Putamen (tissue), 1 donor: ENCODE data around the gene DMGDH.

Experiments
- DNase-seq: peaks from one replicate; pipeline ENCODE4 v3.0.0-alpha.2; 2016; ENCODE audit warnings: low spot score

Gene DMGDH

GRCh38 chr5:78974011-78974410 is 95.5 kb downstream of the DMGDH start:
- peak; percentile 83 for DNase-seq

GRCh38 chr5:78972654-78973428 is 96.6 kb downstream of the DMGDH start:
- DNase-seq, result peak; percentile 33

GRCh38 chr5:78971998-78972397 is 97.5 kb downstream of the DMGDH start:
- DNase-seq, result no peak

- no peak for DNase-seq
Observed at GRCh38 chr5:78968781-78969180, 100.7 kb downstream of the DMGDH start.

- peak; percentile 58 for DNase-seq
Observed at GRCh38 chr5:78964889-78965288, 104.6 kb downstream of the DMGDH start.

- no peak for DNase-seq
Observed at GRCh38 chr5:78961743-78962142, 107.7 kb downstream of the DMGDH start.

GRCh38 chr5:78959767-78960166 is 109.7 kb downstream of the DMGDH start:
- DNase-seq, result no peak

- DNase-seq, result no peak
Observed at GRCh38 chr5:78958672-78959445, 110.6 kb downstream of the DMGDH start.

- DNase-seq, result no peak
Observed at GRCh38 chr5:78956901-78957300, 112.6 kb downstream of the DMGDH start.

- no peak for DNase-seq
Observed at GRCh38 chr5:78953092-78953800, 116.2 kb downstream of the DMGDH start.
